CD4-positive, alpha-beta T cell treated with Interleukin-6 at 100 ng/mL for 8 hours (primary cell): ENCODE results near the gene OTUD5.

Experiments
- DNase-seq: peaks from one replicate; pipeline ENCODE4 v3.0.0-alpha.2; 2020; ENCODE audit warnings: mixed read lengths, low spot score

OTUD5 gene

DNA sequence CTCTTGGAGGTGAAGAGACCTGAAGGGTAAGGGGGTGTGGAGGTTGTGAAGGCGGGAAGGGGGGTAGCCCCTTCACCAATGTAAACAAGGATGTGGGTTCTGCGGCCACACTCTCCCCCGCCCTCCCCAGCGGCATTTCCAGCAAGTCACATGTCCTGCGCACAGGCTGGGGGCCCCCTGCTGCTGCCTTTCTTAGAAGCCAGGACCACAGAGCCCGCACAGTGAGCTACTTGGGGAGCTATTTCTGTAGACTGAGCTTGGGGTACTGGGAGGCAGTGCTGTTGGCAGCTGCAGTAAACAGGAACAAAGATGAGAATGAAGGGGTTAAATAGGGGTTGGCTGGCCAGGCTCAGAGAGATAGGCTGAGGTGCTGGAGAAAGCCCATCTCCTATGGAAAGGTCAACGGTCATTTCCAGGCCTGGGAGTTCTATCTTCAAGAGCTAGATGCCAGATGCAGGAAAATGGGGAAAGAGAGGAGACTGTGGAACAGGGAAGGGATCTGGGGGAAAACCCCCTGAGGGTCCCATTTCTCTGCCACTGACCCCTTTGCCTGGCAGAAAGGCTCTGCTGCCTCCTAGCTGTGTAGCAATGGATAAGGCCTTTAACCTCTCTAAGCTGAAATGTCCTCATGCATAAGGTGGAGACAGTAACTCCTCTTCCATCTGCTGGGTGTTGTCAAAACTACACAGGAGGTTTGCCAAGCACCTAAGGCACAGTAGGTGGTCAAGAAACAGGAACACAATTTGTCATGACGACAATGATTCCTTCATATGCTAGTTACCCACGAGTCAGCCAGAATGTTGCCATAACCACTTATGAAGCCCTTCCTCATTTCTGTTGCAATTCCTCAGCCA is 20.1 kb downstream of the OTUD5 start:
- DNase-seq = peak; percentile 94

DNA sequence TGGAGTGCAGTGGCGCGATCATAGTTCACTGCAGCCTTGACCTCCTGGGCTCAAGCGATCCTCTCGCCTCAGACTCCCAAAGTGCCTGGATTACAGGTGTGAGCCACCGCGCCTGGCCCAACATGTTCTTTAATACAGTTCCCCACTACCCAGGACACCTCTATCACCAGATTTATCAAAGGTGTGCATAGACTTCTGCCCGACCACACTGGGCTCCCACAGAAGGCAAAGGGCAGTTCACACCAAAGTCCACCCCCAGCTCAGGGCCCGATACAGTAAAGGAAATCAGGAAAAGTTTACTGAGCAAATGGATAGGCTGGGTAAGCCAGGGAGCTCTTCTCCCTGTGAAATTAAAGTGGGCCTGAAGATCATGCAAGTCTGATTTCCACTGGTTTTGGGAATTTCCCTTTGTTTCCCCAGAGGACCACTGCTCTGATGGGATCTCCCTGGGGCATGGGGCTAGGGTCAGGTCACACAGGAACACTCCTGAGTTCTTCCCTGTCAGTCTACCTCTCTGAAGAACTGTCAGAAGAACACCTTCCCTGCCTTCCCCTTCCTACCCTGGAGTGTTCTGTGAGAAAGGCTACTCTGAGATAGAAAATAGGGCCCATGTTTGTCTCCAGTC is 20.9 kb downstream of the OTUD5 start:
- no peak for DNase-seq

DNA sequence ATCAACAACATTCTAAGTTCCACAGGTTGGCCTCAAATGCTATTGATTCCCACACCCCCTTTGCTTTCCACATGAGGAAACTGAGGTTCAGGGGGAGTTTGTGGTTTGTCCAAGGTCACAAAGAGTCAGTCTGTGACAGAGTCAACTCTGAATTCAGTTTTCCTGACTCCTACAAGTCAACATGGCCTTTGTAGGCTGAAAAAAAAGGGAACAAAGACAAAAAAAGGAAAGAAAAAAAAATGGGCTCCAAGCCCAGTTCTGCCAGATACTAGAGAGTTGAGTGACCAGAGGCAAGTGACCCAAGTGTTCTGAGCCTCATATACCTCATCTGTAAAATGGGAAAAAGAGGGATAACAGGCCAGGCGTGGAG is 22.1 kb downstream of the OTUD5 start:
- no peak for DNase-seq

DNA sequence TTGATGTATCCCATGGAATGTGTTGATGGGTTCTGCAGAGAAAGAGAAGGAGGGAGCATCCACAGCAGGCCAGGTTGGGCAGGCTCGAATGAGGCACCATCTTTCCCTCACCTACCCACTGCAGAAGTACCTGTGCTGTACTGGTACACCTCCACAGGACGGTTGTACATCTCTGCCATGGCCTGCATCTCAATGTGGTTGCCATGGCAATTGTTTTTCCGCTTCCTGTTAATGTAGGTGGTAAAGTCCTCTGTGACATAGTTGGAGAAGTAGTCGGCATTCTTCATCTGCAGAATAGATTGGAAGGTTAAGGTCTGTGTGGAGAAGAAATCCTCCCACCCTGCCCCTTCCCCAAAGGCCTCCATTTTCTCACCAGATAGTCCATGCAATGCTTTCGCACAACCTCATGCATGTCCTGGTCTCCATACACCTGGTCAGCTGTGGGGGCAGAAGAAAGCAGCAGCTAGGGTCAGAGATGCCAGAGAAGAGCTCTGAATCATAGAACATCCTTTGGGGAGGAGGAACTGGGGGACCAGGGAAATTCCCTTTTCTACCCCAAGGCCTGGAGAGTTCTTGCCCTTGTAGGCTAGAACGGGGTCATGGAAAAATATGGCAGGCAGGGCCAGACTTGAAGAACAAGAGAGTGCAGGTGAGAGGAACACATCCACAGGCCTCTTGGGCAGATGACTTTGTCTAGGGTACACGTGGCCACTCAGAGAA is 22.7 kb downstream of the OTUD5 start:
- peak; percentile 72 for DNase-seq

DNA sequence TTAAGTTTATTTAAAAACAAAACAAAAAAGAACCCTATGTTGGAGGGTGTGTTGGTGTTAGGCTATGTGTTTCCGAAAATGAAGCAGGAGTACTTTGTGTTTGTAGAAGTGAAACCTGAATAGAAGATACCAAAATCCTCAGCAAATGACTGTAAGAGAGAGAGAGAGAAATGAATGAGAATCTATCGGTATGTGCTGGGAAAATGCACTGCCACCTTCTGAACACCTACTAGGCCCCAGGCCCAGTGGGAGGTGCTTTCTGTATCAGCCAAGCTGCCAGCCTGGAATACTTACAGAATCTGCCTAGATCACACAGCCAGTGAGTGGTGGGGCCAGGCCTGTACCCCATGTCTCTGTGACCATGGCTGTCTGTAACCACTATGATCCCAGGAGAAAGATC is 23.6 kb downstream of the OTUD5 start:
- no peak for DNase-seq

DNA sequence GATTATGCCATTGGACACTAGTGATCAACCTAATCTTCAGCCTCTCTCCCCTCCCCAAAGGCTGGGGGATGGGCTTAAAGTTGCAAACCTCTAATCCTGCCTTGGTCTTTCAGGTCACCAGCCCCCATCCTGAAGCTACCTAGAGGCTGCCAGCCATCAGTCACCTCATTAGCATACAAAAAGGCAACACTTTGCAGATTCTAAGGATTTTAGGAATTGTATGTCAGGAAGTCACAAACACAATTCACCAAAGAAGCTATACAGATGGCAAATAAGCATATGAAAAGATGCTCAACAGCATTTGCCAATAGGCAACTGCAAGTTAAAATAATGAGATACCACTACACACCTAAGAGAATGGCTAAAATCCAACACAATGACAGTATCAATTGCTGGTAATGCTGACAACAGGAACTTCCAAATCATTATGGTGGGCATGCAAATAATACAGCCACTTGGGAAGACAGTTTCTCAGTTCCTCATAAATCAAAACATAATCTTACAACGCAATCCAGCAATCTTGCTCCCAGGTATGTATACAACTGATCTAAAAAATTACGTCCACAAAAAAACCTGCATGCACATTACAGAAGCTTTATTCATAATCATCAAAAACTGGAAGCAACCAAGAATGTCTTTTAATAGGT is 29.5 kb downstream of the OTUD5 start:
- no peak for DNase-seq

DNA sequence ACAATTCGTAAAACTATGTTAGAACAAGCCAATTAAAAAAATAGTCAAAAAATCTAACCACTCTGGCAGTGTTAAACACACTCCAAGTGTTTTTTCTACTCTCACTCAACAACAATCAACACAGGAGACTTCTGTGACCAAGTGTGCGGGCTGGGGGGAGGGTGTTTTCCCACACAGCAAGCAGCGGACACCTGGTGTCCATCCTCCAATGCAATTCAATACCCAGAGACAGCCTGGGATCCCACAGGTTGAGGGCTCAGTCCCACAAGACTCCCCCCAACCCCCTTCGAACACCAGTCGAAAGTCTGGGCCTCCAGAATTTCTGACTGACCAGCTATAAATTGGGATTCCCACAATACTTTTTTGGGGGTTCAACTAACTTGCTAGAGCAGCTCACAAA is 30.3 kb downstream of the OTUD5 start:
- no peak for DNase-seq

DNA sequence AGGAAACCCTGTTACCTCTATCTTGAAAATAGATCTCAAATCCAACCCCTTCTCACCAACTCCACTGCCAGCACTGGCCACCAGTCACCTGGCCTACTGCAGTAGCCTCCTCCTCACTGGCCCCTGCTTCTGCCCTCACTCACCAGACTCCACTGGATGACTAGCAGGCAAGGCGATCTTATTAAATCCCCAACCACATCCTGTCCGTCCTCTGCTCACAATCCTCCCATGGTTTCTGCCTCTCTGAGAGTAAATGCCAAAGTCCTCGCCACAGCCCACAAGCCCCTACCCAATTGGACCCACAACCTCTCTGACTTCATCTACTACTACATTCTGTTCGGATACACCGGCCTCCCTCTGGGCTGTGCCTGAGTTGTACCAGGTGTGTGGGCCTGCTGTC is 33.1 kb downstream of the OTUD5 start:
- DNase-seq = no peak

DNA sequence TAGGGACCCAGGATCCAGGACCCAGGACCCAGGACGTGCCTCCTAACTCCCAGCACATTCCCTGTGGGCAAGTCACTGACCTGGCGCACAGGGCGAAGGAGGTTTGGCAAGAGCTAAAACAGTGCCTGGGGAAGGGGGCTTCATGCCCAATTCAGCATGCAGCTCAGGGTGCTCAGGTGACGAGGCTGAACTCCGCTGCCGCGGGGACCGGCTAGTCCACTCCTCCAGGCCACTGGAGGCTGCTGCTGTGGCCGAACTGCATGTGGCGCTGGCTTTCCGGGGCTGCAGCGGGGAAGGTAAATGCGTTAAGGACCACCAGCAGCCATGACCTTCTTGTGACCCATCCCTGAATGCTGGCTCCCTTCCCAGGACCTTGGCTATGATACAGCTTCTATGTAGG is 33.6 kb downstream of the OTUD5 start:
- DNase-seq = no peak

DNA sequence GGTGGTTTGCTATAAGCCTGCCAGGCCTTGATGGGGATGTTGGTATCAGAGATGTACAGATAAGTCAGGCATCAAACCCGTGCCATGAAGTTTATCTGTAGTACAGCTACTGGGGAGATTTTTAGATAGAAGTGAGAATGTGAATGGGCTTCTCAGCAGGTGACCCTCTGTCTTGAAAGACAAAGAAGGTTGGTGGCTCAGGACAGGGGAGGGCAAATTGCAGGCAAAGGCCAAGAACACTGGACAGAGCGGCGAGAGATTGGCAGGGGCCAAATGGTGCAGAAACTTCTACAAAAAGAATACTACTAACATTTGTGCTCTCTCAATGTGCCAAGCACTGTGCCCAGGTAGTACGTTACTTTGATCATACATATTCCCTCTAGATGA is 36.7 kb downstream of the OTUD5 start:
- no peak for DNase-seq

DNA sequence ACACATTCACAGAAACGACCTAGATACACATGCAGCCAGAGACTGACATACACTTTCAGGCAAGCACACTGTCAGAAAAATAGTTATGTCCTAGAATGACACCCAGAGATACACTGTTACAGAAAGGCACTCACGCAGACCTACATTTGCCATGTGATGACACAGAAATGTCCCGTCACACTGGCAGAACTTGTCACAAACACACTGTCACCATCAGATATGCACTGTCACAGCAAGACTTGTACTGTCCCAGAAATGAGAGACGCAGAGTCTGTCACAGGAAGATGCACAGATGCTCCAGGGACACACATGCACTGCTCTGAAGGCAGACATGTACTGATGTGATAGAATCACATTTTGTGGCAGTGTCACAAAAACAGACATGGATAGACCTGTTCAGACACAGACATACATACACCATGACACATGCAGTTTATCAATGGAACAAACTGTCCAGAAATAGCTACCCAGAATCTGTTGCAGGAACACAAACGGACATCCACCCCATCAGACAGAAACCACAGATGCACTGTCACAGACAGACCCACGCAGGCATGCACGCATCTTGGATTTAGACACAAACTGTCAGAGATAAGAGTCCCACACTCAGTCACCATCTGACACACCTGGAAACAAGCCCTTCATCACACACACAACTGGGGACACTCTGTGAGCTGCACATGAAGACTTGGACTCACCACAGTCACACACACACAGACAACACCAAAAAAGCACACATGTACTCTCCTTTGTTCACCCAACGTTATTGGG is 37.3 kb downstream of the OTUD5 start:
- peak; percentile 59 for DNase-seq

DNA sequence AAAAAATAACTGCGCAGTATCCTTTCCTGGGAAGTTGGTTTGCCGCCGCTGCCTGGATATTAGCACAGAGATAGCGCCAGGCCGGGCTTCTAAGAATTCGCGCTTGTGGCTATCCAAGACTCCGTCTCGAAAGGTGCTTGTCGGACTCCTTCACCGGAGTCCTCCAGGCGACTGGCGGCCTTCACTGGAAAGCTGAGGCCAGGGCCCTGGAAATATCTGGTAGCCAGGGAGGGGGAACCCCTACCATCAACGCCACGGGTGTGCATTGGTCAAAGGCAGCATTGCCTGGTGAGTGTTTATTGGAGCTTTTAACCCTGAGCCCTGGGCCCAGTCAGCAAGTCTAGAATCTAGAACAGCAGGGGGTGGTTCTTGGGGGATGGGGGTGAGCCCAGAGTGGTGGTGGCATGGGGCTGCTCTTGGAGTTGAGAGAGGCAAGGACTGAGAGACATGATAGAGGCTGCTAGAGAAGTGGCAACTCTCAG is 38.0 kb downstream of the OTUD5 start:
- DNase-seq = peak; percentile 46

DNA sequence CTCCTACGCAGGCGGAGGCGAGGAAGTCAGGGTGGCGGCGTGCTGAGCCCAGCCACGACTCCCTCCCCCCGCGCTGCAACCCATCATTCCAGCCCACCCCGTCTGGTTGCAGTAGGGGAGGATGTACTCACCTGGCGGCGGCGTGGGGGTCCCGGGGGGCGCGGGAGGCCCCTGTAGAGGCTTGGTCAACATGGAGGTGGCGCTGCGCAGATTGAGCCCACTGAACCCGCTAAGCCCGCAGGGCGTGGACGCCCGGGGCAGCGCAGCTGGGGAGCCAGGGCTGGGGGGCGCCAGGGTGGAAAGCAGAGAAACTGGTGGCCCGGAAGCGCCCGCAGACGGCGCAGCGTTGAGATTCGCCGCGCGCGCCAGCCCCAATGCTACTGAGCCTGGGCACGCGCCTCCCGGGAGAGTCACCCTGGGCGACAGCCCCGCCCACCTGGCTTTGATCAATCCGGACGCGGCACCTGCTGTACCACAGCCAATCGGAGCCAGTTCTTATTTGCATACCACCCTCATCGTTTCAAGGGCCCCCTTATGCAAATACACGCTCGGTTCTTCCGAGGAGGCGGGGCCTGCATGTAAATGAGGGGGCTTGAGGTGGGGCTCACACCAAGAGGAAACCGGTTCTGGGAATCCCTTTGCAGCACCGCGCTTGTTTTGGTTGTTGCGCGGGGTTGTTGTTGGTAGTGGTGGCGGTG is 38.6 kb downstream of the OTUD5 start, which contains the start of gene PIM2:
TSS of gene PIM2 (minus strand) at position 382 of the 698 bp plus-strand sequence. CDS start at position 192, 190 bp downstream.
- DNase-seq = peak; percentile 95

DNA sequence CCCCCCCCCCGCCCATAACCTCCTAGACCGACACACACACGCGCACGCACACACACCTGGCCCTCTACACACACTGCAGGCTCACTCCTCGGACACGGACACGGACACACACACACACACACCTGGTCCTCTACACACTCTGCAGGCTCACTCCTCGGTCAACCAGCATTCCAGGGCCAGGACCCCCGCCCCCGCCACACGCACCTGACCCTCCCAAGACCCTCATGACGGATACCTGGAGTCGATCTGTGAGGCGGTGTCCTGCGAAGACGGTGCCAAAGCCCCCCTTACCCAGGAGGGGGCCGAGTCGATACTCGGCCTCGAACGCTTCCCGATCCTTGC is 39.1 kb downstream of the OTUD5 start:
- DNase-seq = no peak

DNA sequence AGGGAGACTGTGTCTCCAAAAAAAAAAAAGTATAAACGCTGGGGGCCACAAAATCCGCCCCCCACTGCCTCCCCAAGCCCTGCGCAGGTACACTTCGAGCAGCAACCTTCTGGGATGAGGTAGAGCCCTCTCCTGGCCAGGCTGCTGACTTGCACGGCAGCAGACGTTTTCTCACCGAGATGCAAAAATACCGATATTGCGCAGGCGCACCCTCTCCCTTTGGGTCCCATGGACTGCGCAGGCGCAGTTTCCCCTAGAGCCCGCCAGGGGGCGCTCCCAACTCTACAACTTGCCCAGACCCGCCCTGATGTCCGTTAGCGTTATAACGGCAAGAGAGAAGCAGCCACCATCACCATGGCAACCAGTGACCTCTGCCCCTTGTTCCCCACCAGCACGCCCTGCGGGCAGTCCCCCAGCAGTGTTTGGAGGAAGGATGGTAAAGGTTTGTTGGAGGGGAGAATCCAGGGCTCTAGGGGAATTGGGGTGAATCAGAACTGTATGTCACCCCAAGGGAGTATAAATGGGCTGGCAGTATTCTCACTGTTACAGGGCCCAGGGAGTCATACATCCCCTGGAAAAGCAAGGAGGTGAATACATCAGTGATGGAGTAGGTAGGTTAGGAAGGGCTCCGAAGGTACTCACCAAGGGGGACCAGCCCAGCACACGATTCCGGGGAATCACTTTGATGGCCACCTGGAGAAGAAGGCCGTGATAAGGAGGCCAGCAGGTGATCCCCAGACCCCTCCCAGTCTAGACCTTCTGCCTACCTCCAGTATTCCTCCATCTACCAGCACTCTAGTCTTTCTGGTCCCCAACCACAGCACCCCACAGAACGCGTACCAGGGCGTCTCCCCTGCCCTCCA is 40.0 kb downstream of the OTUD5 start:
- DNase-seq = peak; percentile 90

DNA sequence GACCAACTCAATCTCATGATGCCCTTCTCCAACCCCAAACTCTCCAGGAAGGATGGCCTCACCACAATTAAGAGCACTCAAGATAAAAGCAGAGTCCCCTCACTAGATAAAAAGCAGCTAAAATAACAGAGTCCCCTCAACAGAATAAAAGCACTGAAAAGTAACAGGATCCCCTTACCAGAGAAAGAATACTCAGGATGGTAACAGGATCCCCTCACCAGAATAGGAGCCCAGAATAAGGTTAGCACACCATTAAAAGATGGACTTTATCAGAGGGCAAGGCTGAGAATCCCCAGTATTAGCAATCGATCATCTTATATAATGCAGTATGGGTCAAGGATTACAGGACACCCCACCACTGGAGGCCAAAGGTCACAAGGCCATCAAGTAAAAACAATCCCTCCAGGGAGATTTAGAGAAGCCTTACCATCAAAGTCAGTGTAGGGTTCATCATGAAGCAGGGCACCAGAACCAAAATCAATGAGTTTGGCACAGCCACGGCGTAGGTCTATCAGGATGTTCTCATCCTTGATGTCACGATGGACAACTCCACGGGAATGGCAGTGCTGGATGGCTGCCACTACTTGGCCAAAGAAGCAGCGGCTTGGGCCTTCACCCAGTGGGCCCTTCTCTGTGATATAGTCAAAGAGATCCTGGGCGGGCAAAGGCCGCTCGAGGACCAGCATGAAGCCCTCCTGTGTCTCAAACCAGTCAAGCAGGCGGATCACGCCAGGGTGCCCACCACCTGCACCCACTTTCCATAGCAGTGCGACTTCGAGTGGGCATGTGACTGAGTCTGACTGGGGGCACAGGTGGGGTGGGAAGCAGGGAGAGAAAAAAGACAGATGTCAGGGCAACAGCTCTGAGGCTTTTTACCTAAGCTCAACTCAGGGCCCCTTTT is 42.6 kb downstream of the OTUD5 start:
- no peak for DNase-seq

DNA sequence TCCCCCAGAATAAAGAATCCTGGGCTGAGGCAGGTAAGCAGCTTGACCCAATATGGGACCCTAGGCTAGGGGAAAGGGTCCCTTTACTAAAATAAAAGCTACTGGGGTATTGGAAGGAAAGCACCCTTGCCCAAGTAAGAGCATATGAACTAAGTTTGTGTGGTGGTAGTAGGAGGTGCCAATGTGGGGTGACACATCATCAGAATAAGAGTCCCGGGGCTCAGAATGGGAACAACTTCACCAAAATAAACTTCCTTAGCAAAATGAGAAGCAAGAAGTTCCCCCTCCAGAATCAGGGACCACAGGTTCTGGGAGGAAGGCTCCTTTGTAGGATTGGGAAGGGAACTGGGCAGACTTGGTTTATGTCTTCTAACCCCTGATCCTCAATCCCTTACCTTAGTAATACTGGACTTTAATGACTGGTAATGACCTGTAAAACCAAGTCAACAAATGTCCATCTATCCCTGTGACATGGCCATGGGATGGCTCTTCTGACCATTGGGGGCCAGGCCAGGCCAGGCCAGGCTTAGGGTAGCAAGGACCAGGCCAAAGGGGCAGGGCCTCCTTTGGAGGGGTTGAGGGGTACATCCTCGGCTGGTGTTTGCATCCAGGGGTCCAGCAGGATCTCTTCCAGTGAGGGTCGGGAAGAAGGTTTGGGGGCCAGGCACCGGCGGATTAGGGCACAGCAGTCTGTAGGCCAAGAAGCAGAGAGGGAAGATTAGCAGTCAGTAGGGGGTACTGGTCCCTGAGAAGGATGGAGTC is 43.6 kb downstream of the OTUD5 start:
- no peak for DNase-seq
